BE2C (cell line): ENCODE results near the gene CIRBP.

Source experiments
- DNase-seq: peaks from one replicate; pipeline ENCODE4 v3.0.0-alpha.2; 2020
- H3K27me3 ChIP-seq: fragments of 250-450 bp; sonication (Bioruptor Pico); 2 replicates; pipeline ENCODE4 v1.5.1; 2020; ENCODE audit warnings: mild to moderate bottlenecking
- H3K36me3 ChIP-seq: fragments of 250-450 bp; sonication (Bioruptor Pico); 2 replicates; pipeline ENCODE4 v1.5.1; 2020; ENCODE audit warnings: mild to moderate bottlenecking
- H3K4me1 ChIP-seq: fragments of 250-450 bp; sonication (Bioruptor Pico); 2 replicates; pipeline ENCODE4 v1.5.1; 2020
- H3K4me3 ChIP-seq: 2 replicates; pipeline ENCODE4 v1.5.1; 2011; ENCODE audit warnings: low read depth, low read length
- H3K9me3 ChIP-seq: fragments of 250-450 bp; sonication (Bioruptor Pico); 2 replicates; pipeline ENCODE4 v1.5.1; 2020
- CTCF ChIP-seq: IDR thresholded peaks from 2 replicates; pipeline ENCODE4 v1.5.1; 2012; ENCODE audit warnings: mild to moderate bottlenecking, low read depth, low read length

The CIRBP gene

GRCh38 chr19:1288226-1288612 lies 19.1 kb downstream of the CIRBP start:
- Histone ChIP-seq H3K4me1 (no peaks in the 10 kb centered on the region), H3K36me3 (no peaks in the 10 kb centered on the region), H3K9me3 (no peaks in the 10 kb centered on the region), H3K4me3 (no peak overlapping the region), H3K27me3 (peaks cover 29% of the 10 kb centered on the region)
- TF ChIP-seq CTCF, result no peak
- DNase-seq, result no peak

GRCh38 chr19:1288833-1289685 lies 19.9 kb downstream of the CIRBP start:
- H3K9me3 ChIP-seq, result no peaks in the 10 kb centered on the region
- no peaks in the 10 kb centered on the region for H3K36me3 ChIP-seq
- peaks cover 29% of the 10 kb centered on the region for H3K27me3 ChIP-seq
- no peak for DNase-seq
- no peak overlapping the region for H3K4me3 ChIP-seq
- no peak for TF ChIP-seq CTCF
- H3K4me1 ChIP-seq, result no peaks in the 10 kb centered on the region

GRCh38 chr19:1289686-1290025 lies 20.5 kb downstream of the CIRBP start:
- Histone ChIP-seq H3K4me3 (no peak overlapping the region), H3K9me3 (no peaks in the 10 kb centered on the region), H3K4me1 (no peaks in the 10 kb centered on the region), H3K27me3 (peaks cover 30% of the 10 kb centered on the region), H3K36me3 (no peaks in the 10 kb centered on the region)
- no peak for TF ChIP-seq CTCF
- no peak for DNase-seq

- Histone ChIP-seq H3K4me1 (no peaks in the 10 kb centered on the region), H3K4me3 (no peak overlapping the region), H3K9me3 (no peaks in the 10 kb centered on the region), H3K27me3 (peaks cover 27% of the 10 kb centered on the region), H3K36me3 (no peaks in the 10 kb centered on the region)
- TF ChIP-seq CTCF, result no peak
- no peak for DNase-seq
These were observed 21.1 kb downstream of the CIRBP start for GRCh38 chr19:1290196-1290702.

GRCh38 chr19:1290703-1291651 lies 21.8 kb downstream of the CIRBP start:
- Histone ChIP-seq H3K4me1 (no peaks in the 10 kb centered on the region), H3K9me3 (no peaks in the 10 kb centered on the region), H3K36me3 (no peaks in the 10 kb centered on the region), H3K4me3 (no peak overlapping the region), H3K27me3 (peaks cover 23% of the 10 kb centered on the region)
- no peak for TF ChIP-seq CTCF
- DNase-seq, result no peak
